HG03442 (cell line): ENCODE data around the gene TTC17.

ENCODE experiments used
- ATAC-seq: cut with Tn5 transposase; IDR thresholded peaks from one replicate; pipeline ENCODE4 v1.9.1; 2021; ENCODE audit warnings: mild to moderate bottlenecking, moderate library complexity; ENCODE audit not compliant: unreplicated experiment

Gene TTC17

GRCh38 chr11:43523632-43524031 lies 164.9 kb downstream of the TTC17 start:
- no peak for ATAC-seq

DNA sequence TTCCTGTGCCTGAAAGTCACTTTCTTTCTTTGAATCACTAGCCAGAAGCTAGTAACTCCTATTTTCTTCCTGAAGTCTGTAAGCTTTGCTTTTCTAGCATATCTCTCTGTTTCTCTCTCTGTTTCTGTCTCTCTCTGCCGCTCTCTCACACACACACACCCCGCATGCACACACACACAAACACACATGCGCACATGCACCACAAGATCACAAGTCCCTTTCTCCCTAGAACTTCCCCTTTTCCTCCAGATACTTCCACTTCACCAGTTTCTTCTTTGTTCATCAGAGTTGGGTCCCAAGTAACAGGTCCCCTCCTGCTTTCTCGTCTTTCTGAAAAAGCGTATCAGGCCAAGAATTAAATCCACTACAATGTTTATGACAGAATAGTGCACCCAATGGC lies 173.3 kb downstream of the TTC17 start:
- no peak for ATAC-seq

GRCh38 chr11:43537833-43538615 lies 179.3 kb downstream of the TTC17 start:
- ATAC-seq: no peak

DNA sequence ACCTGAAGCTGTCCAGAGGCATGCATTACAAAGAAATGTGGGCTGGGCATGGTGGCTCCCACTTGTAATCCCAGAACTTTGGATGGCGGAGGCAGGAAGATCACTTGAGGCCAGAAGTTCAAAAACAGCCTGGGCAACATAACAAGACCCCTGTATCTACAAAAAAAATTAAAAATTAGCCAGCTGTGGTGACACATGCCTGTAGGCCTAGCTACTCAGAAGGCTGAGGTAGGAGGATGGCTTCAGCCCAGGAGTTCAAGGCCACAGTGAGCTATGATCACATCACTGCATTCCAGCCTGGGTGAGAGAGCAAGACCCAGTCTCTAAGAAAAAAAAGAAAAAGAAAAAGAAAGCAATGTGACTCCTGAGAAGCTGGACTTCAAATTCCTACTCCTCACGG lies 183.3 kb downstream of the TTC17 start:
- no peak for ATAC-seq

GRCh38 chr11:43542750-43543712 lies 184.3 kb downstream of the TTC17 start:
- ATAC-seq: no peak
